ENCODE results near the gene PCSK9. TPM values are rescaled to one million over a fixed set of nuclear protein-coding genes. Genes with fewer than 3 reads are reported as not detected.

Gene PCSK9
- polyA plus RNA-seq, 1 donor (not counting 4 experiments of a cell fraction or from before 2014, with no cell fraction given) = 61.7 TPM

DNA sequence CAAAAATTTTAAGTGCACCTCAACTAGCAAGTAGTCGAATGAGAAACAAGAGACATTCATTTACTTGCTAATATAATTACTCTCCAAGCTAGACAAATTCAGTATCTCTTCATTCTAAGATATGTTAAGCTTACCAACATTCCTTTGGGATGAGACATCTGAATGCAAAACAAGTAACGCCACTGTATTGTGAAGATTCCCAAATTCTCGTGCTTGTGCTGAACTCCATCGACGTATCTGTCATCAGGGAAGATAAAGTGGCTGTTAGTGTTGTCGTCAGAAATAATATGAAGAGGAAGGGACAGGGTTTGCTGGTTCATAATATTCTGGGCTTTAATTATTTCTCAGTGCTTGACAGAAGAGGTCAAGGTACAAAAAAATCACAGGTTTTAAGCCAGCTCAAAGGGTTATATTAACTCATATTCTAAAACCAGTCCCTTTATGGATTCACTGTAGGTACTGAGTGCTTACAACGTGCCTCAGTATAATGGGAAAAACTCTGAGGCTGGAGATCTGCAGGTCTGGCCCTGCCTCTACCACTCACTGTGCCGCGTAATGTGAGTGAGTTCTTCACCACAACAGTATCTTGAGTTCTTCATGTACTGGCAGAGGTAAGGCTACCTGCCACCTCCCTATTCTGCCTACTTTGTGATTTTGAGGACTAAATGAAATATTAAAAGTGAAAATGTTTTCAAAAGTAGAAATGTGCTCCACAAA, 42.0 kb downstream of the PCSK9 start:
- no peaks in the 10 kb centered on the region for H4K20me1 ChIP-seq (ENCODE audit: control insufficient read depth, extremely low read depth, insufficient read depth, low read length)
- no peaks in the 10 kb centered on the region for H3K27me3 ChIP-seq (ENCODE audit: control insufficient read depth, extremely low read depth, insufficient read depth, low read length)
- DNase-seq (ENCODE audit: low read depth, low spot score) = peak; percentile 45
- H3K9me1 ChIP-seq (ENCODE audit: control insufficient read depth, extremely low read depth, insufficient read depth, low read length) = no peaks in the 10 kb centered on the region
- dilution Hi-C loops (cut with MboI; ENCODE audit: extremely low pct_ligation_motif_present, low sequenced_read_pairs) = no loop called here
- peak; percentile 83 for FAIRE-seq
- no peak overlapping the region for H3K4me3 ChIP-seq (ENCODE audit: control insufficient read depth in 2 of 3, extremely low read depth in 1 of 3, insufficient read depth in 2 of 3, low read depth in 1 of 3, low read length in 3 of 3)
- no peak overlapping the region for H3K9ac ChIP-seq (ENCODE audit: control insufficient read depth, extremely low read depth, insufficient read depth, low read length)
- H3K4me2 ChIP-seq (ENCODE audit: control insufficient read depth, extremely low read depth, insufficient read depth, low read depth, low read length) = peak overlapping the region; percentile 12
- no peak for TF ChIP-seq EZH2 (IDR thresholded peaks at IDR 0.05; ENCODE audit: low read length)
- TF ChIP-seq, protein P1, sequence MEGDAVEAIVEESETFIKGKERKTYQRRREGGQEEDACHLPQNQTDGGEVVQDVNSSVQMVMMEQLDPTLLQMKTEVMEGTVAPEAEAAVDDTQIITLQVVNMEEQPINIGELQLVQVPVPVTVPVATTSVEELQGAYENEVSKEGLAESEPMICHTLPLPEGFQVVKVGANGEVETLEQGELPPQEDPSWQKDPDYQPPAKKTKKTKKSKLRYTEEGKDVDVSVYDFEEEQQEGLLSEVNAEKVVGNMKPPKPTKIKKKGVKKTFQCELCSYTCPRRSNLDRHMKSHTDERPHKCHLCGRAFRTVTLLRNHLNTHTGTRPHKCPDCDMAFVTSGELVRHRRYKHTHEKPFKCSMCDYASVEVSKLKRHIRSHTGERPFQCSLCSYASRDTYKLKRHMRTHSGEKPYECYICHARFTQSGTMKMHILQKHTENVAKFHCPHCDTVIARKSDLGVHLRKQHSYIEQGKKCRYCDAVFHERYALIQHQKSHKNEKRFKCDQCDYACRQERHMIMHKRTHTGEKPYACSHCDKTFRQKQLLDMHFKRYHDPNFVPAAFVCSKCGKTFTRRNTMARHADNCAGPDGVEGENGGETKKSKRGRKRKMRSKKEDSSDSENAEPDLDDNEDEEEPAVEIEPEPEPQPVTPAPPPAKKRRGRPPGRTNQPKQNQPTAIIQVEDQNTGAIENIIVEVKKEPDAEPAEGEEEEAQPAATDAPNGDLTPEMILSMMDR (optimal IDR thresholded peaks at IDR 0.05 in 1 of 3, IDR thresholded peaks at IDR 0.05 in 1 of 3, conservative IDR thresholded peaks at IDR 0.05 in 1 of 3; ENCODE audit: extremely low read depth in 1 of 3, insufficient read depth in 2 of 3, low read length in 3 of 3) = no peak
- H3K4me1 ChIP-seq (ENCODE audit: control insufficient read depth, extremely low read depth, insufficient read depth, low read length) = peaks cover 16% of the 10 kb centered on the region
- H2AFZ ChIP-seq (ENCODE audit: control insufficient read depth, low read length) = no peak overlapping the region
- no peaks in the 10 kb centered on the region for H3K9me3 ChIP-seq (ENCODE audit: control insufficient read depth, low read depth, low read length)
- H3K79me2 ChIP-seq (ENCODE audit: control insufficient read depth, insufficient read depth, low read length) = no peaks in the 10 kb centered on the region
- peaks cover 29 to 52% of the 10 kb centered on the region in 2 experiments for H3K36me3 ChIP-seq (ENCODE audit: control insufficient read depth in 2 of 2, extremely low read depth in 1 of 2, insufficient read depth in 2 of 2, low read length in 2 of 2)
- H3K27ac ChIP-seq (ENCODE audit: control insufficient read depth, insufficient read depth, low read length) = peak overlapping the region; percentile 51

GRCh38 chr1:55081905-55082296, 42.6 kb downstream of the PCSK9 start:
- Histone ChIP-seq H3K4me1 (ENCODE audit: control insufficient read depth, extremely low read depth, insufficient read depth, low read length) (peaks cover 16% of the 10 kb centered on the region), H3K9me1 (ENCODE audit: control insufficient read depth, extremely low read depth, insufficient read depth, low read length) (no peaks in the 10 kb centered on the region), H3K4me2 (ENCODE audit: control insufficient read depth, extremely low read depth, insufficient read depth, low read depth, low read length) (no peak overlapping the region), H2AFZ (ENCODE audit: control insufficient read depth, low read length) (no peak overlapping the region), H3K4me3 (ENCODE audit: control insufficient read depth in 2 of 3, extremely low read depth in 1 of 3, insufficient read depth in 2 of 3, low read depth in 1 of 3, low read length in 3 of 3) (no peak overlapping the region), H3K27ac (ENCODE audit: control insufficient read depth, insufficient read depth, low read length) (peak overlapping the region; percentile 51), H3K27me3 (ENCODE audit: control insufficient read depth, extremely low read depth, insufficient read depth, low read length) (no peaks in the 10 kb centered on the region), H4K20me1 (ENCODE audit: control insufficient read depth, extremely low read depth, insufficient read depth, low read length) (no peaks in the 10 kb centered on the region), H3K79me2 (ENCODE audit: control insufficient read depth, insufficient read depth, low read length) (no peaks in the 10 kb centered on the region), H3K9me3 (ENCODE audit: control insufficient read depth, low read depth, low read length) (no peaks in the 10 kb centered on the region), H3K36me3 (ENCODE audit: control insufficient read depth in 2 of 2, extremely low read depth in 1 of 2, insufficient read depth in 2 of 2, low read length in 2 of 2) (peaks cover 27 to 47% of the 10 kb centered on the region in 2 experiments), H3K9ac (ENCODE audit: control insufficient read depth, extremely low read depth, insufficient read depth, low read length) (no peak overlapping the region)
- DNase-seq (ENCODE audit: low read depth, low spot score) (no peak), FAIRE-seq (peak; percentile 62)
- no peak for TF ChIP-seq EZH2 (IDR thresholded peaks at IDR 0.05; ENCODE audit: low read length)
- TF ChIP-seq, protein P1 (optimal IDR thresholded peaks at IDR 0.05 in 1 of 3, IDR thresholded peaks at IDR 0.05 in 1 of 3, conservative IDR thresholded peaks at IDR 0.05 in 1 of 3; ENCODE audit: extremely low read depth in 1 of 3, insufficient read depth in 2 of 3, low read length in 3 of 3) = no peak
- dilution Hi-C loops (cut with MboI; ENCODE audit: extremely low pct_ligation_motif_present, low sequenced_read_pairs) = no loop called here

Data from keratinocyte (primary cell).